ENCODE results near the gene TUBB.

The TUBB gene

GRCh38 chr6:30730601-30731435 is 10.7 kb downstream of the TUBB start:
- H3K4me3 ChIP-seq (ENCODE audit: low read length) = no peak overlapping the region
- no peak for TF ChIP-seq ZNF274 (IDR thresholded peaks at IDR 0.05; ENCODE audit: low read depth, low read length)

- H3K4me3 ChIP-seq (ENCODE audit: low read length) = no peak overlapping the region
- TF ChIP-seq ZNF274 (IDR thresholded peaks at IDR 0.05; ENCODE audit: low read depth, low read length) = no peak
These were observed 12.2 kb downstream of the TUBB start for GRCh38 chr6:30732237-30732943.

GRCh38 chr6:30735668-30736314 is 15.6 kb downstream of the TUBB start:
- H3K4me3 ChIP-seq (ENCODE audit: low read length) = no peak overlapping the region; the same call in 1 of the 2 replicates
- TF ChIP-seq ZNF274 (IDR thresholded peaks at IDR 0.05; ENCODE audit: low read depth, low read length) = no peak

GRCh38 chr6:30738532-30738931 is 18.4 kb downstream of the TUBB start:
- TF ChIP-seq ZNF274 (IDR thresholded peaks at IDR 0.05; ENCODE audit: low read depth, low read length) = no peak
- no peak overlapping the region for H3K4me3 ChIP-seq (ENCODE audit: low read length)

- no peak for TF ChIP-seq ZNF274 (IDR thresholded peaks at IDR 0.05; ENCODE audit: low read depth, low read length)
- H3K4me3 ChIP-seq (ENCODE audit: low read length) = no peak overlapping the region
These were observed 20.4 kb downstream of the TUBB start for GRCh38 chr6:30740540-30740870.

- TF ChIP-seq ZNF274 (IDR thresholded peaks at IDR 0.05; ENCODE audit: low read depth, low read length) = no peak
These were observed 21.1 kb downstream of the TUBB start for GRCh38 chr6:30741063-30741779.

GRCh38 chr6:30741789-30742315 is 21.7 kb downstream of the TUBB start:
- peak overlapping the region; percentile 94 for H3K4me3 ChIP-seq (ENCODE audit: low read length)
- no peak for TF ChIP-seq ZNF274 (IDR thresholded peaks at IDR 0.05; ENCODE audit: low read depth, low read length)

More at GRCh38 chr6:30741063-30741779, 21.1 kb downstream of the TUBB start:
- H3K4me3 ChIP-seq (ENCODE audit: low read length) = peak overlapping the region; percentile 94

GRCh38 chr6:30742316-30743098 is 22.4 kb downstream of the TUBB start, which contains the start of gene FLOT1:
Gene FLOT1, minus strand, starts transcription at chr6:30742687. Its CDS starts 498 bp downstream, at chr6:30742189.
- H3K4me3 ChIP-seq (ENCODE audit: low read length) = peak within 1 kb of the TSS; percentile 94
- TF ChIP-seq ZNF274 (IDR thresholded peaks at IDR 0.05; ENCODE audit: low read depth, low read length) = no peak

- TF ChIP-seq ZNF274 (IDR thresholded peaks at IDR 0.05; ENCODE audit: low read depth, low read length) = no peak
- H3K4me3 ChIP-seq (ENCODE audit: low read length) = peak overlapping the region; percentile 94
These were observed 23.2 kb downstream of the TUBB start for GRCh38 chr6:30743099-30744053.

GRCh38 chr6:30744054-30744805 is 24.1 kb downstream of the TUBB start, which contains the start of gene IER3:
Gene IER3, minus strand, starts transcription at chr6:30744547. Its CDS starts 29 bp downstream, at chr6:30744518.
- H3K4me3 ChIP-seq (ENCODE audit: low read length) = peak within 1 kb of the TSS; percentile 94
- TF ChIP-seq ZNF274 (IDR thresholded peaks at IDR 0.05; ENCODE audit: low read depth, low read length) = no peak

GRCh38 chr6:30747300-30747687 is 27.1 kb downstream of the TUBB start:
- no peak for TF ChIP-seq ZNF274 (IDR thresholded peaks at IDR 0.05; ENCODE audit: low read depth, low read length)
- H3K4me3 ChIP-seq (ENCODE audit: low read length) = no peak overlapping the region

All from GM08714 (cell line).